CD8-positive, alpha-beta memory T cell (primary cell): ENCODE measurements around the gene CHD9NB. TPM values are rescaled to one million over a fixed set of nuclear protein-coding genes. Genes with fewer than 3 reads are reported as not detected.

Experiments used
- CTCF ChIA-PET: fragments of 350-600 bp; sonication (Branson Sonifier 250); formaldehyde crosslinking; loops from one replicate; lab custom pipeline; 2021; ENCODE audit warnings: antibody characterized with exemption; lab: Charles Lee
- POLR2A ChIA-PET: fragments of 350-600 bp; sonication (Branson Sonifier 250); formaldehyde crosslinking; loops from one replicate; lab custom pipeline; 2021; ENCODE audit warnings: antibody characterized with exemption; lab: Charles Lee
- DNase-seq, 5 donors: peaks; one replicate each; pipeline versions ENCODE4 v3.0.0 to v3.0.0-alpha.2; 2020 to 2022; ENCODE audit warnings: mixed read lengths in 1 of 5
- H3K27ac ChIP-seq: one replicate; pipeline ENCODE4 v1.7.0; 2013; ENCODE audit warnings: low read depth, mild to moderate bottlenecking, low read length, moderate library complexity
- H3K27me3 ChIP-seq: 2 replicates; pipeline ENCODE4 v1.7.0; 2013; ENCODE audit warnings: low read length, mild to moderate bottlenecking; ENCODE audit not compliant: insufficient read depth, poor library complexity, severe bottlenecking
- H3K36me3 ChIP-seq: 2 replicates; pipeline ENCODE4 v1.7.0; 2013; ENCODE audit warnings: mild to moderate bottlenecking, low read length, moderate library complexity; ENCODE audit not compliant: insufficient read depth
- H3K4me1 ChIP-seq: 2 replicates; pipeline ENCODE4 v1.7.0; 2013; ENCODE audit warnings: mild to moderate bottlenecking, low read length, moderate library complexity; ENCODE audit not compliant: insufficient read depth
- H3K4me3 ChIP-seq: 2 replicates; pipeline ENCODE4 v1.7.0; 2013; ENCODE audit warnings: mild to moderate bottlenecking, low read length
- H3K9me3 ChIP-seq: 2 replicates; pipeline ENCODE4 v1.7.0; 2013; ENCODE audit warnings: mild to moderate bottlenecking, low read length
- H3K27ac Mint-ChIP-seq, 8 donors: one replicate each; pipeline ENCODE4 v1.8.0; 2020 to 2021; ENCODE audit warnings: mixed read lengths in 8 of 8, mild to moderate bottlenecking in 6 of 8, inconsistent platforms in 3 of 8, moderate library complexity in 3 of 8
- H3K27me3 Mint-ChIP-seq, 2 donors: one replicate each; pipeline ENCODE4 v1.8.0; 2020 to 2021; ENCODE audit warnings: mixed read lengths in 2 of 2, mild to moderate bottlenecking in 1 of 2, moderate library complexity in 1 of 2
- H3K36me3 Mint-ChIP-seq, 3 donors: one replicate each; pipeline ENCODE4 v1.8.0; 2020 to 2021; ENCODE audit warnings: mixed read lengths in 3 of 3, inconsistent platforms in 1 of 3, mild to moderate bottlenecking in 1 of 3
- H3K4me1 Mint-ChIP-seq, 3 donors: one replicate each; pipeline ENCODE4 v1.8.0; 2020 to 2021; ENCODE audit warnings: mixed read lengths in 3 of 3, inconsistent platforms in 1 of 3, mild to moderate bottlenecking in 1 of 3
- H3K4me3 Mint-ChIP-seq, 7 donors: one replicate each; pipeline ENCODE4 v1.8.0; 2020 to 2021; ENCODE audit warnings: mixed read lengths in 7 of 7, mild to moderate bottlenecking in 6 of 7, moderate library complexity in 4 of 7, inconsistent platforms in 2 of 7
- H3K9me3 Mint-ChIP-seq, 5 donors: one replicate each; pipeline ENCODE4 v1.8.0; 2020 to 2022; ENCODE audit warnings: mixed read lengths in 5 of 5, mild to moderate bottlenecking in 3 of 5, moderate library complexity in 2 of 5, inconsistent platforms in 1 of 5
- polyA plus RNA-seq: library from polyadenylated mRNA; unstranded; fragments of 300-500 nt; fragmentation: Illumina TruSeq; gene quantifications from one replicate; pipeline ENCODE4 v1.2.3, GENCODE V29; 2021
- total RNA-seq, 2 experiments: library from RNA; stranded (reverse); gene quantifications; one replicate each; pipeline ENCODE4 v1.2.3, GENCODE V29; 2021

The CHD9NB gene
- total and polyA plus RNA-seq, 3 experiments from 2014 or later: 0.79 to 1.0 TPM; not detected in 1

- Mint-ChIP-seq H3K27me3 (peaks cover 7 to 36% of the 10 kb centered on the region in 2 donors), H3K9me3 (peaks cover 0 to 3% (median 0%) of the 10 kb centered on the region in 5 donors), H3K27ac (peak overlapping the region in 1 of 8 donors; percentile 51), H3K36me3 (peaks cover 0 to 1% (median 0%) of the 10 kb centered on the region in 3 donors), H3K4me1 (no peaks in the 10 kb centered on the region), H3K4me3 (no peak overlapping the region)
- no peak for DNase-seq
- Histone ChIP-seq H3K4me1 (no peaks in the 10 kb centered on the region), H3K27ac (no peak overlapping the region), H3K36me3 (no peaks in the 10 kb centered on the region), H3K27me3 (no peaks in the 10 kb centered on the region), H3K4me3 (no peak overlapping the region), H3K9me3 (no peaks in the 10 kb centered on the region)
- CTCF ChIA-PET: no interaction called here
- POLR2A ChIA-PET: no interaction called here
Measured at GRCh38 chr16:53014287-53014686, 38.4 kb downstream of the CHD9NB start.

- ChIA-PET CTCF (no interaction called here), POLR2A (no interaction called here)
- no peaks in the 10 kb centered on the region for H3K9me3 Mint-ChIP-seq
- no peak overlapping the region for H3K4me3 ChIP-seq
- no peaks in the 10 kb centered on the region for H3K9me3 ChIP-seq
- no peak for DNase-seq
- no peaks in the 10 kb centered on the region for H3K27me3 ChIP-seq
- peak overlapping the region in 1 of 8 donors; percentile 16 for H3K27ac Mint-ChIP-seq
- no peaks in the 10 kb centered on the region for H3K36me3 ChIP-seq
- H3K4me1 Mint-ChIP-seq: no peaks in the 10 kb centered on the region
- H3K4me1 ChIP-seq: no peaks in the 10 kb centered on the region
- no peaks in the 10 kb centered on the region for H3K36me3 Mint-ChIP-seq
- no peak overlapping the region for H3K4me3 Mint-ChIP-seq
- H3K27ac ChIP-seq: no peak overlapping the region
- peaks cover 3 to 26% of the 10 kb centered on the region in 2 donors for H3K27me3 Mint-ChIP-seq
Measured at GRCh38 chr16:53007095-53007494, 45.6 kb downstream of the CHD9NB start.

GRCh38 chr16:52997922-52998321, 54.8 kb downstream of the CHD9NB start:
- H3K9me3 Mint-ChIP-seq: peaks cover 0 to 3% (median 2%) of the 10 kb centered on the region in 5 donors
- no peaks in the 10 kb centered on the region for H3K36me3 ChIP-seq
- H3K9me3 ChIP-seq: no peaks in the 10 kb centered on the region
- POLR2A ChIA-PET: no interaction called here
- no peak overlapping the region for H3K4me3 Mint-ChIP-seq
- no peak overlapping the region for H3K27ac Mint-ChIP-seq
- peaks cover 0 to 12% of the 10 kb centered on the region in 2 donors for H3K27me3 Mint-ChIP-seq
- H3K4me1 ChIP-seq: no peaks in the 10 kb centered on the region
- H3K4me1 Mint-ChIP-seq: no peaks in the 10 kb centered on the region
- H3K27me3 ChIP-seq: no peaks in the 10 kb centered on the region
- DNase-seq: no peak
- no peaks in the 10 kb centered on the region for H3K36me3 Mint-ChIP-seq
- no peak overlapping the region for H3K27ac ChIP-seq
- CTCF ChIA-PET: no interaction called here
- no peak overlapping the region for H3K4me3 ChIP-seq

GRCh38 chr16:52994942-52995341, 57.8 kb downstream of the CHD9NB start:
- ChIA-PET POLR2A (no interaction called here), CTCF (no interaction called here)
- Histone ChIP-seq H3K27me3 (no peaks in the 10 kb centered on the region), H3K27ac (no peak overlapping the region), H3K36me3 (no peaks in the 10 kb centered on the region), H3K4me3 (no peak overlapping the region), H3K9me3 (no peaks in the 10 kb centered on the region), H3K4me1 (no peaks in the 10 kb centered on the region)
- peaks cover 0 to 2% (median 0%) of the 10 kb centered on the region in 3 donors for H3K36me3 Mint-ChIP-seq
- H3K4me3 Mint-ChIP-seq: no peak overlapping the region
- peaks cover 4 to 10% of the 10 kb centered on the region in 2 donors for H3K27me3 Mint-ChIP-seq
- no peaks in the 10 kb centered on the region for H3K4me1 Mint-ChIP-seq
- H3K9me3 Mint-ChIP-seq: peaks cover 0 to 3% (median 0%) of the 10 kb centered on the region in 5 donors
- H3K27ac Mint-ChIP-seq: no peak overlapping the region
- no peak for DNase-seq

- no peaks in the 10 kb centered on the region for H3K27me3 ChIP-seq
- Mint-ChIP-seq H3K36me3 (peaks cover 0 to 4% (median 0%) of the 10 kb centered on the region in 3 donors), H3K27me3 (peaks cover 2 to 20% of the 10 kb centered on the region in 2 donors), H3K27ac (peak overlapping the region in 1 of 8 donors; percentile 65), H3K9me3 (peaks cover 0 to 2% (median 0%) of the 10 kb centered on the region in 5 donors), H3K4me1 (no peaks in the 10 kb centered on the region), H3K4me3 (no peak overlapping the region)
- H3K36me3 ChIP-seq: no peaks in the 10 kb centered on the region
- DNase-seq: no peak
- CTCF ChIA-PET: no interaction called here
- no peak overlapping the region for H3K27ac ChIP-seq
- no peaks in the 10 kb centered on the region for H3K4me1 ChIP-seq
- POLR2A ChIA-PET: no interaction called here
- no peaks in the 10 kb centered on the region for H3K9me3 ChIP-seq
- H3K4me3 ChIP-seq: no peak overlapping the region
Measured at GRCh38 chr16:52993179-52993578, 59.5 kb downstream of the CHD9NB start.

GRCh38 chr16:52991572-52991971, 61.1 kb downstream of the CHD9NB start:
- no peak for DNase-seq
- POLR2A ChIA-PET: no interaction called here
- Mint-ChIP-seq H3K4me1 (no peaks in the 10 kb centered on the region), H3K27ac (no peak overlapping the region), H3K36me3 (peaks cover 0 to 4% (median 0%) of the 10 kb centered on the region in 3 donors), H3K27me3 (peaks cover 5 to 21% of the 10 kb centered on the region in 2 donors), H3K4me3 (no peak overlapping the region), H3K9me3 (peaks cover 0 to 2% (median 0%) of the 10 kb centered on the region in 5 donors)
- H3K27ac ChIP-seq: no peak overlapping the region
- H3K27me3 ChIP-seq: no peaks in the 10 kb centered on the region
- no peaks in the 10 kb centered on the region for H3K4me1 ChIP-seq
- no peak overlapping the region for H3K4me3 ChIP-seq
- no peaks in the 10 kb centered on the region for H3K36me3 ChIP-seq
- no peaks in the 10 kb centered on the region for H3K9me3 ChIP-seq
- CTCF ChIA-PET: no interaction called here

Other genes starting within 250 kb of the CHD9NB start
- gene CHD9, start 2.1 kb upstream of the CHD9NB start, total RNA-seq: 10 to 100 TPM; 17.4 to 21.8 TPM
- gene CHD9, start 2.1 kb upstream of the CHD9NB start, polyA plus RNA-seq: 57.4 TPM